H9 (cell line): ENCODE measurements around the gene SNCB. TPM values are rescaled to one million over a fixed set of nuclear protein-coding genes. Genes with fewer than 3 reads are reported as not detected.
A peak's percentile ranks its signal among the peaks of the same experiment; 100 is the strongest.

Experiments
- DNase-seq: peaks from one replicate; pipeline ENCODE4 v3.0.0-alpha.2; 2017
- H2AFZ ChIP-seq: one replicate; pipeline ENCODE4 v1.6.1; 2013; ENCODE audit warnings: mild to moderate bottlenecking, low read length, control low read depth, moderate library complexity
- H2AK5ac ChIP-seq: 2 replicates; pipeline ENCODE4 v1.6.1; 2013; ENCODE audit warnings: low read length, control low read depth, mixed read lengths; ENCODE audit not compliant: insufficient read length
- H2BK120ac ChIP-seq: one replicate; pipeline ENCODE4 v1.6.1; 2013; ENCODE audit warnings: low read depth, mild to moderate bottlenecking, low read length, control low read depth, inconsistent platforms; ENCODE audit not compliant: poor library complexity, severe bottlenecking
- H2BK12ac ChIP-seq: 2 replicates; pipeline ENCODE4 v1.6.1; 2013; ENCODE audit warnings: low read length, control low read depth, mixed read lengths, low read depth; ENCODE audit not compliant: insufficient read length
- H2BK15ac ChIP-seq: 2 replicates; pipeline ENCODE4 v1.6.1; 2013; ENCODE audit warnings: low read depth, low read length, control low read depth
- H2BK20ac ChIP-seq: one replicate; pipeline ENCODE4 v1.6.1; 2013; ENCODE audit warnings: low read depth, mild to moderate bottlenecking, low read length, control low read depth, inconsistent platforms; ENCODE audit not compliant: poor library complexity, severe bottlenecking
- H2BK5ac ChIP-seq: 2 replicates; pipeline ENCODE4 v1.6.1; 2013; ENCODE audit warnings: low read length, control low read depth, mixed read lengths; ENCODE audit not compliant: insufficient read length
- H3K14ac ChIP-seq: 2 replicates; pipeline ENCODE4 v1.6.1; 2013; ENCODE audit warnings: low read length, control low read depth; ENCODE audit not compliant: insufficient read depth
- H3K18ac ChIP-seq: 2 replicates; pipeline ENCODE4 v1.6.1; 2013; ENCODE audit warnings: low read depth, mild to moderate bottlenecking, mixed read lengths, low read length, control low read depth; ENCODE audit not compliant: insufficient read length
- H3K23ac ChIP-seq: 2 replicates; pipeline ENCODE4 v1.6.1; 2013; ENCODE audit warnings: low read length, control low read depth, mixed read lengths, low read depth; ENCODE audit not compliant: insufficient read length
- H3K23me2 ChIP-seq: 2 replicates; pipeline ENCODE4 v1.6.1; 2013; ENCODE audit warnings: low read depth, mild to moderate bottlenecking, mixed read lengths, low read length, control low read depth; ENCODE audit not compliant: insufficient read length, poor library complexity, severe bottlenecking
- H3K27ac ChIP-seq: 2 replicates; pipeline ENCODE4 v1.5.1; 2013; ENCODE audit warnings: low read length, control low read depth, mixed read lengths, low read depth; ENCODE audit not compliant: insufficient read length
- H3K27me3 ChIP-seq: 2 replicates; pipeline ENCODE4 v1.6.1; 2013; ENCODE audit warnings: low read length, control low read depth, inconsistent platforms; ENCODE audit not compliant: insufficient read depth
- H3K4ac ChIP-seq: 2 replicates; pipeline ENCODE4 v1.6.1; 2013; ENCODE audit warnings: low read depth, mild to moderate bottlenecking, control low read depth, inconsistent platforms, low read length, moderate library complexity
- H3K4me1 ChIP-seq: 2 replicates; pipeline ENCODE4 v1.6.1; 2013; ENCODE audit warnings: low read length, control low read depth, inconsistent platforms; ENCODE audit not compliant: insufficient read depth
- H3K4me2 ChIP-seq: 2 replicates; pipeline ENCODE4 v1.6.1; 2013; ENCODE audit warnings: low read length, control low read depth, mixed read lengths; ENCODE audit not compliant: insufficient read length, insufficient read depth
- H3K56ac ChIP-seq: 2 replicates; pipeline ENCODE4 v1.6.1; 2013; ENCODE audit warnings: low read depth, mild to moderate bottlenecking, mixed read lengths, low read length, control low read depth; ENCODE audit not compliant: insufficient read length
- H3K79me1 ChIP-seq: 2 replicates; pipeline ENCODE4 v1.6.1; 2013; ENCODE audit warnings: low read depth, mild to moderate bottlenecking, moderate library complexity, low read length, control low read depth, inconsistent platforms; ENCODE audit not compliant: insufficient read depth, poor library complexity, severe bottlenecking
- H3K79me2 ChIP-seq: 2 replicates; pipeline ENCODE4 v1.6.1; 2013; ENCODE audit warnings: low read length, control low read depth, inconsistent platforms; ENCODE audit not compliant: insufficient read depth
- H3K9ac ChIP-seq: 2 replicates; pipeline ENCODE4 v1.6.1; 2013; ENCODE audit warnings: low read length, control low read depth, mixed read lengths; ENCODE audit not compliant: insufficient read length; ENCODE audit errors: extremely low read depth
- H3K9me3 ChIP-seq: one replicate; pipeline ENCODE4 v1.6.1; 2013; ENCODE audit warnings: low read depth, low read length, inconsistent platforms; ENCODE audit not compliant: control insufficient read depth
- H3T11ph ChIP-seq: one replicate; pipeline ENCODE4 v1.6.1; 2013; ENCODE audit warnings: mild to moderate bottlenecking, low read length, control low read depth, inconsistent platforms
- H4K20me1 ChIP-seq: one replicate; pipeline ENCODE4 v1.6.1; 2013; ENCODE audit not compliant: control insufficient read depth, insufficient read length, insufficient read depth
- H4K5ac ChIP-seq: 2 replicates; pipeline ENCODE4 v1.6.1; 2013; ENCODE audit warnings: low read depth, mild to moderate bottlenecking, mixed read lengths, low read length, control low read depth; ENCODE audit not compliant: insufficient read length
- H4K8ac ChIP-seq: replicated peaks from 2 replicates; pipeline ENCODE4 v1.6.1; 2013; ENCODE audit warnings: low read length, control low read depth, mixed read lengths, low read depth; ENCODE audit not compliant: insufficient read length
- H4K91ac ChIP-seq: 2 replicates; pipeline ENCODE4 v1.6.1; 2013; ENCODE audit warnings: low read depth, mild to moderate bottlenecking, moderate library complexity, mixed read lengths, low read length, control low read depth; ENCODE audit not compliant: insufficient read length
- H3K27ac Mint-ChIP-seq, 3 experiments: 2 replicates in 2 of 3; 3 replicates in 1 of 3; pipeline ENCODE4 v1.8.0; 2020 to 2021; ENCODE audit warnings: mixed read lengths in 3 of 3, mild to moderate bottlenecking in 1 of 3, moderate library complexity in 1 of 3
- H3K27me3 Mint-ChIP-seq: 2 replicates; pipeline ENCODE4 v1.8.0; 2021; ENCODE audit warnings: low read depth, mild to moderate bottlenecking, moderate library complexity, mixed read lengths
- H3K36me3 Mint-ChIP-seq, 3 experiments: 2 replicates in 2 of 3; 3 replicates in 1 of 3; pipeline ENCODE4 v1.8.0; 2020 to 2021; ENCODE audit warnings: low read depth in 3 of 3, mixed read lengths in 3 of 3; ENCODE audit not compliant: insufficient read depth in 1 of 3
- H3K4me1 Mint-ChIP-seq, 2 experiments: 2 replicates each; pipeline ENCODE4 v1.8.0; 2020; ENCODE audit warnings: mixed read lengths in 2 of 2
- H3K4me3 Mint-ChIP-seq, 2 experiments: 2 replicates in 1 of 2; 3 replicates in 1 of 2; pipeline ENCODE4 v1.8.0; 2020 to 2021; ENCODE audit warnings: mild to moderate bottlenecking in 2 of 2, mixed read lengths in 2 of 2, moderate library complexity in 1 of 2
- H3K9me3 Mint-ChIP-seq, 2 experiments: 2 replicates in 1 of 2; 3 replicates in 1 of 2; pipeline ENCODE4 v1.8.0; 2020; ENCODE audit warnings: mild to moderate bottlenecking in 2 of 2, mixed read lengths in 2 of 2, moderate library complexity in 1 of 2
- CTCF ChIP-seq: fragments of 200-600 bp; sonication (generic); conservative IDR thresholded peaks from 3 replicates; pipeline ENCODE4 v1.8.0; 2021; ENCODE audit warnings: antibody characterized with exemption, mild to moderate bottlenecking
- WGBS: extraction: QIAGEN DNeasy Blood & Tissue Kit; methylation state at CpG from one replicate; pipeline ENCODE4 v1.1.7; 2013; ENCODE audit warnings: missing lambda C conversion rate, low lambda C conversion rate, mixed read lengths; ENCODE audit not compliant: insufficient read length; ENCODE audit errors: extremely low coverage; 5-methylcytosine and 5-hydroxymethylcytosine counted together
- total RNA-seq: library from RNA; stranded (reverse); gene quantifications from 2 replicates; pipeline ENCODE4 v1.2.1, GENCODE V29; 2021

Gene SNCB
- total RNA-seq, 1 experiment from 2014 or later, result 3.5 TPM

GRCh38 chr5:176612008-176612407 lies 18.3 kb downstream of the SNCB start:
- H3T11ph ChIP-seq, result no peak overlapping the region
- no peaks in the 10 kb centered on the region; the same call in 1 of the 2 replicates for H3K4me1 ChIP-seq
- no peak overlapping the region for H2BK5ac ChIP-seq
- no peak overlapping the region for H3K4ac ChIP-seq
- H3K9me3 Mint-ChIP-seq, result no peaks in the 10 kb centered on the region; a peak in 1 of 5 replicates
- TF ChIP-seq CTCF, result no peak
- H2BK15ac ChIP-seq, result no peak overlapping the region
- H3K56ac ChIP-seq, result no peak overlapping the region
- no peak overlapping the region for H2AK5ac ChIP-seq
- H3K27ac Mint-ChIP-seq, result no peak overlapping the region
- H3K27me3 Mint-ChIP-seq, result peaks cover 40% of the 10 kb centered on the region
- no CpG with 5 or more reads among the region's 6 CpGs for WGBS
- no peak overlapping the region for H4K91ac ChIP-seq
- H2AFZ ChIP-seq, result no peak overlapping the region
- DNase-seq, result no peak
- peaks cover 29 to 35% of the 10 kb centered on the region in 2 experiments for H3K4me1 Mint-ChIP-seq
- no peak overlapping the region for H3K4me2 ChIP-seq
- H3K79me1 ChIP-seq, result no peaks in the 10 kb centered on the region
- H3K4me3 Mint-ChIP-seq, result peak overlapping the region in 1 of 2 experiments; percentile 24; a peak in 2 of 5 replicates
- H3K36me3 Mint-ChIP-seq, result no peaks in the 10 kb centered on the region
- H2BK120ac ChIP-seq, result no peak overlapping the region
- H4K8ac ChIP-seq, result no peak overlapping the region
- no peak overlapping the region for H2BK20ac ChIP-seq
- no peak overlapping the region for H3K14ac ChIP-seq
- no peak overlapping the region for H3K27ac ChIP-seq
- H3K27me3 ChIP-seq, result no peaks in the 10 kb centered on the region; the same call in 1 of the 2 replicates
- no peaks in the 10 kb centered on the region for H3K79me2 ChIP-seq
- H4K20me1 ChIP-seq, result no peaks in the 10 kb centered on the region
- peaks cover 6% of the 10 kb centered on the region for H3K23me2 ChIP-seq
- no peak overlapping the region for H2BK12ac ChIP-seq
- H3K23ac ChIP-seq, result no peak overlapping the region
- no peak overlapping the region for H3K18ac ChIP-seq
- H3K9ac ChIP-seq, result no peak overlapping the region
- no peaks in the 10 kb centered on the region for H3K9me3 ChIP-seq
- no peak overlapping the region for H4K5ac ChIP-seq
